WI38 (cell line): Measurements from ENCODE around the gene SUCLG2.

Experiments used
- H3K4me3 ChIP-seq: 2 replicates; pipeline ENCODE4 v1.5.1; 2011; ENCODE audit warnings: low read depth, mild to moderate bottlenecking, control low read depth, low read length
- TF ChIP-seq, protein P1 (sequence below): IDR thresholded peaks from 2 replicates; pipeline ENCODE4 v1.5.1; 2012; ENCODE audit warnings: low read depth, mild to moderate bottlenecking, control low read depth, low read length

SUCLG2 gene

DNA sequence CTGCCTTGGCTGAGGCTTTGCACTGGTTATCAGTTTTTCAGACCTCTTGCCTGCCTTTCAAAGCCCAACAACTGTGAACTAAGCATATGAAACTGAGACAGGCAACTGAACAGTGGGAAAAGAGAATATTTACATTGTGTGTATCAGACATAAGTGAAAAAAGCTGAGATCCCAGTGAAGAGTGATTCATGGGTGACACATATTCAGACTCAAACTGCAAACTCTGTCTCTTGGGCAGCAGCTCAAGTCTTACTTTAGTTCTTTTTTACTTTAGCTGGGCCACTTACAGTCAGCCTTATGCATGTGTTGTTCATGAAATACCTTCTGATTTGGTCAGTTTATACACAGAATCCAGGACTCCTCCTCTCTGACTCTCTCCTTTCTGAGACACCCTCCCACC is 19.2 kb downstream of the SUCLG2 start:
- H3K4me3 ChIP-seq: no peak overlapping the region

DNA sequence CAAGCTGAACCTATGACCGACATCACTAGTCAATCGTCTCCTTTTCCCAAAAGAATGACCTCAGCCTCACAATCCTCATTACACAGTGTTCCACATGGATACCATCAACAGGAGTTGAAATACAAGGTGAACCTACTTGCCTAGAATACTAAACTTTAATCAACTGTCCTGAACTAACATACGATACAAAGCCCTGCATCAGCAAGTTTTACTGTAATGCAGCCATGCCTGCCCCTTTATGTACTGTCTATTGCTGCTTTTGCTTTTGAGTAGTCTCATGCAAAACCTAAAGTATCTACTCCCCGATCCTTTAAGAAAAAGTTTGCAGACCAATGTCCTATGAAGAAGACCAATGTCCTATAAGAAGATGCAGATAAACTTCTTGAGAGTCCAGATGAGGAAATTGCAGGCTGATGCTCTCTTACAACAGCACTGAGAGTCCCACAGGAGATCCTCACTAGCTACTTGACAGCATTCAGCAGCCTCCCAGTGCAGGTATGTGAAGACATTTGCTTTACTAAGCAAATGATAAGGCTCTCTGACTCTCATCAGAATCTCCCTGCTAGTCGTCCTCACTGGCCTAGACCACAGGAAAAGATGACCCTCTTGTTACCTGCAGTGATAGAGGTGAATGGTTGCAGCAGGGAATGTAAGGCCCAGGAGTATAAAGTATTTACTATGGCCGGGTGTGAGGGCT is 23.6 kb downstream of the SUCLG2 start:
- TF ChIP-seq, protein P1, sequence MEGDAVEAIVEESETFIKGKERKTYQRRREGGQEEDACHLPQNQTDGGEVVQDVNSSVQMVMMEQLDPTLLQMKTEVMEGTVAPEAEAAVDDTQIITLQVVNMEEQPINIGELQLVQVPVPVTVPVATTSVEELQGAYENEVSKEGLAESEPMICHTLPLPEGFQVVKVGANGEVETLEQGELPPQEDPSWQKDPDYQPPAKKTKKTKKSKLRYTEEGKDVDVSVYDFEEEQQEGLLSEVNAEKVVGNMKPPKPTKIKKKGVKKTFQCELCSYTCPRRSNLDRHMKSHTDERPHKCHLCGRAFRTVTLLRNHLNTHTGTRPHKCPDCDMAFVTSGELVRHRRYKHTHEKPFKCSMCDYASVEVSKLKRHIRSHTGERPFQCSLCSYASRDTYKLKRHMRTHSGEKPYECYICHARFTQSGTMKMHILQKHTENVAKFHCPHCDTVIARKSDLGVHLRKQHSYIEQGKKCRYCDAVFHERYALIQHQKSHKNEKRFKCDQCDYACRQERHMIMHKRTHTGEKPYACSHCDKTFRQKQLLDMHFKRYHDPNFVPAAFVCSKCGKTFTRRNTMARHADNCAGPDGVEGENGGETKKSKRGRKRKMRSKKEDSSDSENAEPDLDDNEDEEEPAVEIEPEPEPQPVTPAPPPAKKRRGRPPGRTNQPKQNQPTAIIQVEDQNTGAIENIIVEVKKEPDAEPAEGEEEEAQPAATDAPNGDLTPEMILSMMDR: no peak
- no peak overlapping the region for H3K4me3 ChIP-seq

More for the DNA sequence above, 19.2 kb downstream of the SUCLG2 start:
- TF ChIP-seq, protein P1: no peak

DNA sequence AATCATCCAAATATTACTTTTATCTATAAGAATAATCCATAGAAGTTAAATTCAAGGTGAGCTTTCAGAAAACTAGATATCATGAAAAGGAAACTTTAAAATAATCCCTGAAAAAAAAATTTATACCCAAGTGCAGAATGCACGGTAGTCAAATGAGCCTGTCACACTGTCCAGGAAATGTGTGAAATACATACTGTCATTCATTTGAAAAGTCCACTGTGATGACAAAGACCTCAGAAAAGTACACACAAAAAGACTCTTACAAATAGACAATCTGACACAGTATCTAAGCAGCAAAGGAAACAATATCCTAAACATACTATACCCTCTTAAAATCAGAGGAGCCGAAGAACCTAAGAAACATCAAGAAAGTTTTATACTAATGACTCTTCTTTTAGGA is 29.7 kb downstream of the SUCLG2 start:
- no peak overlapping the region for H3K4me3 ChIP-seq
- TF ChIP-seq, protein P1: no peak

DNA sequence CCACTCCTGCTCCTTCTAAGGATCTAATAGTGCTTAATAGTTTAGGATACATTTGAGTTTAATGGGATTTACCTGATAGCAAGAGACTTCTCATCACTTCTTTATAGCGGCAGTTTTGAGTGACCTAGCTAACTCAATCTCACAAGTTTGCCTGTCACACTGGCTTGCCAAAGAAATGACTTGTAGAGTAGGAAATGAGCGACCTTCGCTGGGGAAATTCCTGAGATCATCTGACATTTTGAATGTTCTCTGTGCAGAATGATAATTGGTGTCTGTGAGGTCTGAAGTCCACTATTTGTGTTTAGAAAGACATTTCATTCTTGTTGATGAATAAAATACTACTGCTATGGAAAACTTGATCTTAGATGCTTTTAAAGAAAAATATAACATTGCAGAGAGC is 30.3 kb downstream of the SUCLG2 start:
- TF ChIP-seq, protein P1: no peak

DNA sequence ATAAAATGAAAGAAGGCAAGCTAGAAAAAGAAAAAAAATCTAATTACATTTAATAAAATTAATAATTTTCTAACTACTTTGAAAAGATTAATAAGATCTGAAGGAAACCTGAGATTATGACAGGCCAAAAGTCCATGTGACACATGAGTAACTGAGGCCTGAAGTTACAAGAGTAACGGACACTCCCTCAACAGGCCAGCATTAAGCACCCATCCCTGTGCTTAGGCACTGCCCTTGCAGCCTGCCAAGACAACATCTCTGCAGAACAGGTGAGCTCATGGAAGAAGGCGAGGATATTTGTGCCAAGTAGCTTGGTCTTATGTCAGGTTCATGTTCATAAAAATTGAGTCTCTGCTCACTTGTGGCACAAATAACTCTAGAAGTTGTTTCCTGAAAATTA is 31.8 kb downstream of the SUCLG2 start:
- no peak overlapping the region for H3K4me3 ChIP-seq
- TF ChIP-seq, protein P1: no peak

More for the DNA sequence above, 30.3 kb downstream of the SUCLG2 start:
- no peak overlapping the region for H3K4me3 ChIP-seq

DNA sequence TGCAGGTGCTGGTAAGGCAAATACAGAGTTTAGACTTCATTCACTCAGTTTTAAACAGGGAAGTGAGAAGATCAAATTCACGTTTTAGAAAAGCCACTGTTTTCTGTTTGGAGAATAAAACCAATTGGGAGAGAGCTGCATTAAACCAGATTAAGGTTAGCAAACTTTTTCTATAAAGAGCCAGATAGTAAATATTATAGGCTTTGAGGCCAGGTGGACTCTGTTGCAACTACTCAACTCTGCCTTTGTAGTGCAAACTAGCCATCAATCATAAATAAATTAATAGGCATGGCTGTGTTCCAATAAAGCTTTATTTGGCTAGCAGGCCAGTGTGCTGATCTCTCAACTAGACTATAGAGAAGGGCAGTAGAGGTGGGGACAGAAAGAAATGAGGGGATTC is 33.5 kb downstream of the SUCLG2 start:
- TF ChIP-seq, protein P1: no peak
- no peak overlapping the region for H3K4me3 ChIP-seq

DNA sequence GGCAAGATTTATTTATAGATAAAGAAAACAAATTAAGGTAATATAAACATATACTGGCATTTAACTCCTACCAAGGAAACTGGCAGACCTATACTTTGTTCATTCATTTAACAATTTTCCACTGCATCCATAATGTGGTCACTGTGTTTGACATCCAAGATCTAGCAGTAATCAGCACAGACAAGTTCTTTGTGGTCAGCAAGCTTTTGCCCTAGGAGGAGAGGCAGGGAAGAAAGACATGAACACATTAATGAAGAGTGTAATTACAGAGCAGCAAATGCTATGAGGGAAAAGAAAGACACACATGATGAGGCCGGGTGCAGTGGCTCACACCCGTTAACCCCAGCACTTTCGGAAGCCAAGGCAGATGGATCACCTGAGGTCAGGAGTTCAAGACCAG is 34.4 kb downstream of the SUCLG2 start:
- no peak overlapping the region for H3K4me3 ChIP-seq
- TF ChIP-seq, protein P1: no peak
